Limb (tissue), 2 donors: Measurements from ENCODE around the gene KPNA6.
"Not testable (repeated sequence)": the region's sequence is repeated elsewhere in the genome, so short reads cannot be mapped to it uniquely, and the experiment has no call there.

ENCODE experiments used
- DNase-seq, 2 donors: peaks; one replicate each; pipeline ENCODE4 v3.0.0-alpha.2; 2016; ENCODE audit errors: extremely low spot score in 2 of 2

The KPNA6 gene

DNA sequence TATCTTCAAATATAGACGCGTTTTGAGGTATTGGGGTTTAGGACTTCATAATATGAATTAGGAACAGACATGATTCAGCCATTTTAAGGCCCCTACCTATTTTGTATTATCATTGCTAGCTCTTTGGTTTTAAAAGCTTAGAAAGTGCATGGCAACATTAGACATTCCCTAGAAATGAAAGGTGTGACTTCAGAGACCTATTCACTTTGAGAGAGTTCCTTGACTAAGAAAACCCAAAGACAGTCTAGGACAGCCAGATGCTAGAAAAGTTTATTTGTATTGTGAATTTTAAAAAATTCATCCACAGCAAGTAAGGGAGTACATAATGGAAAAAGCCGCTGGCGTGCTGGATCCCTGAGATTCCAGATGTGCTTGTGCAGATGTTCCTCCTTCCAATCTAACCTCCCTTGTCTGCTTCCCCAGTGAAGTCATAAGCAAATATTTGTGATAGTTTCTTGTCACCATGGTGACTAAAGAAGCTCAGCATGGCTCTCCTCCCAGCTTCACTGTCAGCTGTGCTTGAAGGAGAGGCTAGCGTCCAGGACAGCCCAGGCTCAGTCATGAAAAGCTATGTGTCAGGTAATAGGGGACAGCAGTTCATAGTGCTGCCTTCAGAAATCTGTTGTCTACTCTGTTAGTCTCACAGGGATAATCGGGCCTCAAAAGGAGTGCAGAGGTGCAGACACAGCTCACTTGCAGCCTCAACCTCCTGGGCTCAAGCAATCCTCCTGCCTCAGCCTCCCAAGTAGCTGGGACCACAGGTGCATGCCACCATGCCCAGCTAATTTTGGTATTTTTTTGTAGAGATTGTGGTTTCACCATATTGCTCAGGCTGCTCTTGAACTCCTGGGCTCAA is 34.8 kb downstream of the KPNA6 start:
- peak; percentile 57 to 92 for DNase-seq

DNA sequence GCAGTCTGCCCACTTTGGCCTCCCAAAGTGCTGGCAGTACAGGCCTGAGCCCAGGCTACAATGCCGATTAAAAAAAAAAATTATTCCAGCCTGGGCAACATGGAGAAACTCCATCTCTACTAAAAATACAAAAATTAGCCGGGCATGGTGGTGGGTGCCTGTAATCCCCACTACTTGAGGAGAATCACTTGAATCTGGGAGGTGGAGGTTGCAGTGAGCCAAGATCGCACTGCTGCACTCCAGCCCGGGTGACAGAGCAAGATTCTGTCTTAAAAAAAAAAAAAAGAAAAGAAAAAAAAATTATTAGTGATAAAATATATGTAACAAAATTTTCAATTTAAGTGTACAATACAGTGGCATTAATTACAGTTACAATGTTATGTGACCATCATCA is 35.4 kb downstream of the KPNA6 start:
- not testable (repeated sequence) for DNase-seq

DNA sequence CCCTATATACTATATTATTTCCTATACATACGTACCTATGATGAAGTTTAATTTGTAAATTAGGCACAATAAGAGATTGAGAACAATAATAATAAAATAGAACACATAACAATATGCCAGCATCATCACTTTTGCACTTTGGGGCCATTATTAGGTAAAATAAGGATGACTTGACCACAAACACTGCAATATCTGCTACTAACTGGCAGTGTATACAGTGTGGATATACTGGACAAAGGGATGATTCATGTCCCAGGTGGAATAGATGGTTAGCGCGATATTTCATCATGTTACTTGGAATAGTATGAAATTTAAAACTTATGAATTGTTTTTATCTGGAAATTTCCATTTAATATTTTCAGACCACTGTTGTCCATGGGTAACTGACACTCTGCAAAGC is 36.2 kb downstream of the KPNA6 start:
- DNase-seq = no peak

DNA sequence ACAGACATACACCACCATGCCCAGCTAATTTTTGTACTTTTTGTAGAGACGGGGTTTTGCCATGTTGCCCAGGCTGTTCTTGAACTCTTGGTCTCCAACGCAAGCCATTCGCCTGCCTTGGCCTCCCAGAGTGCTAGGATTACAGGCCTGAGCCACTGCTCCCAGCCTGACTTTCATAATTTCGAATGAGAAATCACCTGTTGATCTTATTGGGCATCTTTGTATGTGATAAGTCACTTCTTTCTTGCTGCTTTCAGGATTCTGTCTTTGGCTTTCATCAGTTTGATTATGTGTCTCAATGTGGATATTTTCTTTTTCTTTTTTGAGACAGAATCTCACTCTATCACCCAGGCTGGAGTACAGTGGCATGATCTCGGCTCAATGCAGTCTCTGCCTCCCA is 39.9 kb downstream of the KPNA6 start:
- not testable (repeated sequence) for DNase-seq

DNA sequence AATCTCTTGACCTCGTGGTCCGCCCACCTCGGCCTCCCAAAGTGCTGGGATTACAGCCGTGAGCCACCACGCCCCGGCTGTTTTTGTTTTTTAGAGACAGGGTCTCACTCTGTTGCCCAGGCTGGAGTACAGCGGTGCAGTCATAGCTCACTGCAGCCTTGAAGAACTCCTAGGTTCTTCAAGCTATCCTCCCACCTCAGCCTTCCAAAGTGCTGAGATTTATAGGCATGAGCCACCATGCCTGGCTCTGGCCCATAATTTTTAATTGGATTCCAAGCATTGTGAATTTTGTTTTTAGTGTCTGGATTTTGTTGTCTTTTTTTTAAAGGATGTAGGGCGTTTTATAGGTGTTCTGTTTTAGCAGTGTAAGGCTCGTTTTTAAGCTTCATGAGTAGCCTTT is 43.0 kb downstream of the KPNA6 start:
- DNase-seq = no peak

DNA sequence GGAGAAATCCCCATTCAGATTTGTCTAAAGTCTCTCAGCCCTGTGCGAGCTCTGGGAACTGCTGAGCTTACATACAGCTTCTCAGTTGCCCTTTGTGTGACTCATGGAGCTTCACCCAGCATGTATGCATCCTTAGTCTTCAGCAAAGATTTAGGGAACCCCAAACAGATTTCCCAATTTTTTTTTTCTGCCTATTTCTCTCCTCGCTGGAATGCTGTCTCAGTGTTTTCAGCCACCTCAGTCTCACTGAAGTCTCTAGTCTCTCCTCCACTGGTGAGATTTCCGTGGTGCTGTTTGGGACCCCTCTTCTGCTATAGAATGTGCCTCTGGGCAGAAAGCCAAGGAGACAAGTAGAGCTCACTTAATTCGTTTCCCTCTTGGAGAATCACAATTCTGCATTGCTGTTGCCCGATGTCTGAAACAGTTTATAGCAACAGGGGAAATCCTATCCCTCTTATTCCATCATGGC is 43.5 kb downstream of the KPNA6 start:
- peak; percentile 45 to 83 for DNase-seq

DNA sequence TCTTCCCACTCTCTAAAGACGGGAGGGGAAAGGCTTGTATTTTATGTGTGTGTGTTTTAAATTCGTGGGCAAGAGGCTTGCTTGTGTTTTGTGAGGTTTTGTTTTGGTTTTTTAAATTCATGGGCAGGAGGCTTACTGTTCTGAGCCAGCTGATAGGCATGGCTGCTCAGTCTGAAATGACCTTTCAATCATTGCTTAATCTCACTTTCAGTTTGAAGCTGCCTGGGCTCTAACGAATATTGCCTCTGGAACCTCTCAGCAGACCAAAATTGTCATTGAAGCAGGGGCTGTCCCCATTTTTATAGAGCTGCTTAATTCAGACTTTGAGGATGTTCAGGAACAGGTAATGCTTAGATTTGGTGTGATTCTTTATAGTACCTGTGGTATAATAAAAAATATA is 51.3 kb downstream of the KPNA6 start:
- no peak for DNase-seq

DNA sequence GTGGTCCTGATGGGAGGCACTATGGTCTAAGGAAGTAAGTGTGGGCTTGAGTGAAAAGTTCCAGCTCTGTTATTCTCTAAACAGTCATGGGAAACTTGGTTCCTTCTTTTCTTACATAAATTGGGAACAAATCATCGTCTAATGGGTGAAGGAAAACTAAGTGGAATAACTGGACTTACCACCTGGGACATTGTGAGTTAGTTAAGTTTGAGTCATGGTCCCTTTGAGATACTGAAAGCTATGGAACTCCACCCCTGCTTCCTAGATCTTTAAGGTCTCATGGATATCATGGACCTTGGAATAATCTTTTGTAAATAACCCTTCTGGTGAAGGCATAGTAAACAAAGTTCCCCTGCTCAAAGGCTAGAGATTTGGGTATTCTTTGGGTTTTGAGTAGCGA is 55.5 kb downstream of the KPNA6 start:
- no peak for DNase-seq

DNA sequence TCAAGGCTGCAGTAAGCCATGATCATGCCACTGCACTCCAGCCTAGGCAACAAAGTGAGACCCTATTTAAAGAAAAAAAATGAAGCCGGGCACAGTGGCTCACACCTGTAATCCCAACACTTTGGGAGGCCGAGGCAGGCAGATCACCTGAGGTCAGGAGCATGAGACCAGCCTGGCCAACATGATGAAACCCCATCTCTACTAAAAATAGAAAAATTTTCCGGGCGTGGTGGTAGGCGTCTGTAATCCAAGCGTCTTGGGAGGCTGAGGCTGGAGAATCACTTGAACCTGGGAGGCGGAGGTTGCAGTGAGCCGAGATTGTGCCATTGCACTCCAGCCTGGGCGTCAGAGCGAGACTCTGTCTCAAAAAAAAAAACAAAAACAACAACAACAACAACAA is 57.8 kb downstream of the KPNA6 start:
- DNase-seq = not testable (repeated sequence)

DNA sequence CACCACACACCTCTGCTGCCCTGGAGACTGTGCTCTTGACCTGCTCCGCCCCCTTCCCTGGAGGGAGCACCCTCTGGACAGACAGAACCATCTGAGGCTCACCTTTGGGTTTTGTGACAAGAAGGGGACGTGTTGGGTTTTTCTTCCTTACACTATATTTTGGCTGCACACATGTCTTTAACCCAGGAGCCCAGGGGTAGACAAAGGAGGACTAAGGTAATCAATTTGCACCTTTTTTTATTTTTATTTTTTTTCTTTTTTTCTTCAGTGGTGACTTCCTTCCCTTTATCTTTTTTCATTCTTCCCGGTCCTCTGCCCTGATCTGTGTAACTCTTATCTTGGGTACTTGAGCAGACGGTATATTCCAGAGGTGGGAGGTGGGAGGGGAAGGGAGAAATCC is 63.1 kb downstream of the KPNA6 start:
- no peak for DNase-seq

DNA sequence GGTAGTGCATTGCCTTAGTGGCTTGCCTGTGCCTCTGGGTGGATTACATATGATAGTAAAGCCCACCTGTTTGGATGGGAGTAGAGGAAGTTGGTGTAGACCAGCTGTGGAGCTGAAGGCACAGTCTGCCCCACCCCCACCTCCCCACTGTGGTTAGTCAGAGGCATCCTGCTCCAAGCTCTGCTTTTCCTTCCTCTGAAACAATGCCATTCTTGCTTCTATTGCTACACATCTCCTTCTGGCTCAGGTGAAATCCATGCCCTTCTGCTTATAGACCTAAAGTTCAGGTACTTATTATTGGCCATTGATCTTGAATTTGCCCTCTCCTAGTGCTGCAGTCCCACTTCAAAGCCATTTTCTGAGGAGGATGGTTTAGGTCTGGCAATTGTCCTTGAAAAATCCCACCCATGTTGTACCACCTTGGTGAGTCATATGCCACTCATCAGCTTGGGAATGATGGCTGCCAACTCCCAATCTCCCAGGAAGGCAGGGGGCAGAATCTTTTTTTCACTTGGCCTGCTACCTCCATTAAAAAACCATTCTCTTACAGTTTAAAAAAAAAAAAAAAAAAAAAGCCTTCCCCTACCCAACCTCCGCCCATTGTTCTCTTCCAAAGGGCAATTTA is 64.9 kb downstream of the KPNA6 start:
- no peak for DNase-seq

DNA sequence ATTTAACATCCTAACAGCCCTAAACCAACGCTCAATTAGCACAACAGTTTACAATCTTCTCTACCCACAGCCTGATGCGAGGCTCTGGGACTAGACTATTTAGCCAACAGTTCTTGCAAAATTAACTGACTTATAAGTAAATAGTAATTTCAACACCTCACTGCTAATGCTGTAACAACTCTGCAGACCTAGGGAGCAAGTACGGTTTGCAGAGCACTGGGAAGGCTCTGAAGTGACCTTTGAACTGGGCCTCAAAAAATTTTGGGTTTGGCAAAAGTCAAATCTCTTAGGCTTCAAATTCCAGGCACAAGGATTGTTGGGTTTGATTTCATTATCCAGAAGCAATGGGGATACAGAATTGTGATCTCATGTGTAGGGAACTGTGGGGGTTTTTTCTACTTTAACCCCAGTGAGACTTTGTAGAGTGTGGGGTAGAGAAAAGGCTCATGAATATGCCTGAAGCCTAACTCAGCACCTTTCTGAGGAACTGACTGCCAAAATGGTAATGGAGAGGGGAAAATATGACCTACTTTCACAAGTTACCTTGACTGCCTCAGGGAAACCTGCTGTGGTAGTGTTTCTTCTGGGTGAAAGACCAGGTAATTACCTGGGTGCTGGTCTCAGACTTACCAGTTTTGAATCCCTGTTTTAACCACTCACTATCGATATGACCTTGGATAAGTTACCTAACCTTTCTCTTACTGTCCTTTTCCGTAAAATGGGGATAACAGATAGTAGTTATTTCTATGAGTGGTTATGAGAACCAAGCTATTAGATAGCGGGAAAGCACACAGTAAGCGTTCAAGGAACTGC is 70.7 kb downstream of the KPNA6 start:
- DNase-seq = no peak

DNA sequence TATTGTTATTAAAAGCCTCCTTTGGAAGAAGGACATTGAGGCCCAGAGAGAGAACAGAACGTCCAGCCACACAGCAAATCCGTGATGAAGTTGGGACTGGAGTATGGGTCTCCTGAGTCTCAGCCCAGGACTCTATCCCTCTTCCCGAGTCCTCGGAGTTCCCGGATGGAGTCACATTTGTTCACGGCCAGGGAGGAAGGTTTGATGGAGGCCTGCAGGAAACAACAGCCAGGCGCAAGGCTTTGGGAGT is 71.3 kb downstream of the KPNA6 start:
- DNase-seq = no peak

DNA sequence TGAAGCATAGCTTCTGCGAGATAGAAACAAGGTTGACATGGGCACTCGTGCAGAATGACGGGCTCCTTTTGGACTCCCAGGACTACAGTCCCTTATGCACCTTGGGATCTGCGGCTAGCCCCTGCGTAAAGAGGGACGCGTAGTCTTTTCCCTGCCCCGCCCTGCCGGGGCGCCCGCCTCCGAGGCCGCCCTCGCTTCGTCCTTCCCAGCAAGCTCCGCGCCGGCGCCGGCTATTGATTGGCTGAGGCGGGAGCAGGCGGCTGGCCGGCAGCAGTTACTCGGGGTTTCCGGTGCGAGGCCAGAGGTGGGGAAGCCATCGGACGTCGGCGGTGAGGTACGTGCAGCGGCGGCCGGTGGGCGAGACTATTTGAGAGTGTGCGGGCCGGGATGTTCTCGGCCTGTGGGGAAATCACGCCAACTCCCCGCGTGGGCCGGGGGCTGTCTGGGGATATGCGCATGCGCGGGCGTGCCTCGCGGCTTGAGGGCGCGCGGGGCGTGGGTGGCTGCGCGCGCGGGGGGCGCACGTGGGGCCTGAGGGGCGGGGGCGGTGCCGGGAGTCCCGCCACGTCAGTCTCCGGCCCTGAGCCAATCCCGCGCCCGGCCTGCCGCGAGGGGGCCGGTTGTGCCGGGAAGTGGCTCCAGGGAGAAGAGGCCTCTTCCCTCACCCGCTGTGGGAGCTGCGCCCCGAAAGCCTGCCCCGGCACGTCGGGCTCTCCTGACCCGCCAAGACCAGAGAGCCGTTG is 71.8 kb downstream of the KPNA6 start, which contains the start of gene TXLNA:
TXLNA (plus strand) TSS at position 233 of the 743 bp plus-strand sequence. CDS start 671 bp downstream, outside the sequence.
- peak; percentile 96 for DNase-seq

DNA sequence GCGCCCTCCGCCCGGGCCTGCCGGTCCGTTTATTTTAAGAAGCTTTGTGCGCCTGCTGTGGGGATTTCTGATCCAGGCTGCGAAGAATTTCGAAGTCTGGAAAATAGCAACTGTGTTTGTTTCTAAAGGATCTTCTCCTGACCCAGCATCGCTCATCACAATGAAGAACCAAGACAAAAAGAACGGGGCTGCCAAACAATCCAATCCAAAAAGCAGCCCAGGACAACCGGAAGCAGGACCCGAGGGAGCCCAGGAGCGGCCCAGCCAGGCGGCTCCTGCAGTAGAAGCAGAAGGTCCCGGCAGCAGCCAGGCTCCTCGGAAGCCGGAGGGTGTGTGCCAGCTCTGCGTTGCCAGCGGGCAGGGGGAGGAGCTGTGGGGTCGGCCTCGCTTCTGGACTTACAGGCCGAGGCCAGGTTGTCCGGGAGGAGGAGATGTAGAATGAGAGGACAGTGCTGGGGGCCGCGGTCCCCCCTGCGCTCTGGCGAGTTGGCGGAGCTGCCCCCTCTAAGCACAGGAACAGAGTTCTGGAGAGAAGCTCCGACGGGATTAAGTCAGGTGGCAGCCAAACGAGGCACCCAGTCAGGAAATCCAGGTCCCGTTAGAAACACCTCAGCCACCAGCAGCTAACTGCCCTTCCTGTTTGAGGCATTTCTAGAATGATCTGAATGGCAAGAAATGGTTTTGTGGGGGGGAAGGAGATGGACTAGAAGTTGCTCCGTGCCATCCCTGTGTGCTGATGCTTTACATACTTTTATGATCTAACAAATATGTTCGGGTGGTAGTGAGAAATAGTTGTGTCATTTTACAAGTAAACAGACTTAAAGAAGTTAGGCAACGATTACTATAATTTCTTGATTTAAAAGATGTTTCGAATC is 72.6 kb downstream of the KPNA6 start:
- DNase-seq = peak; percentile 21 to 72

DNA sequence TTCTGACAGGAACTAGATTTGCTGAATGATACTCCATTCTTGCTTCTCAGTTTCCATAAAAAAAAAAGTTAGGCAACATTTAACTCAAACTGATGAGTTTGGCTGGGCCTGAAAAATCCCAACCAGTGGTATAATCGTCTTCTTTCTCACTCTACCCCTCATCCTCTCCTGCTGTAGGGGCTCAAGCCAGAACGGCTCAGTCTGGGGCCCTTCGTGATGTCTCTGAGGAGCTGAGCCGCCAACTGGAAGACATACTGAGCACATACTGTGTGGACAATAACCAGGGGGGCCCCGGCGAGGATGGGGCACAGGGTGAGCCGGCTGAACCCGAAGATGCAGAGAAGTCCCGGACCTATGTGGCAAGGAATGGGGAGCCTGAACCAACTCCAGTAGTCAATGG is 73.2 kb downstream of the KPNA6 start:
- DNase-seq = no peak

DNA sequence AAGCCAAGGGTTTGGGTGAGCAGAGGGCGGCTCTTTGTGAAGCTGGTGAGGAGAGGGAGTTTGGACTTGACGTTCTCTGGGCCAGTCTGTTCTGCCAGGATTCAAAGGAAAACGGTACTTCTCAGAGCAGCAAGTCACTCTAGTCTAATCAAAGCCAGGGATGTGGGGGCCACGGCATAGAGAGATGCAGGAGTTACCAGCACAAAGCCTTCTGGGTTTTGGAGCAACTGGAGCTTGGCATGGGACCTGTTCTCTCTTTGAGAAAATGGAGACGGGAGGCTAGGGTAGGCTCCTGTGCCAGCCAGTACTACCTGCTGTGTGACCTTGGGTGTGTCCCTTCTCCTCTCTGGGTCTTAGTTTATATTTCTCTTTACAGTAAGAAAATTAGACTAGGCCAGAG is 73.7 kb downstream of the KPNA6 start:
- DNase-seq = no peak

DNA sequence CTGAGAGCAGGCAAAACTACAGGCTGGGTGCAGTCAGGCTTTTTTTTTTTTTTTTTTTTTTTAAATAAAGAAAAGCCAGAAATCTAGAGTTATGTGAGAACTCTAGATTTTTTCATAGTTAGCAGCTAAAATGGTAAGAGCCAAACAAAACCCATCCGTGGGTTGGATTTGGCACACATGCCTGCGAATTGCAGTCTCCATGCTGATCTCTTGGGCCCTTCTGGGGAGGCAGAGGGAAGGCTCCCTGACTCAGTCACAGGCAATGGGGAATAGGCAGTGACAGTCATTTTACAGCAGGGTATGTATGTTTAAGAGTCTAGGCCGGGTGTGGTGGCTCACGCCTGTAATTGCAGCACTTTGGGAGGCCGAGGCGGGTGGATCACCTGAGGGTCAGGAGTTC is 74.2 kb downstream of the KPNA6 start:
- no peak for DNase-seq

DNA sequence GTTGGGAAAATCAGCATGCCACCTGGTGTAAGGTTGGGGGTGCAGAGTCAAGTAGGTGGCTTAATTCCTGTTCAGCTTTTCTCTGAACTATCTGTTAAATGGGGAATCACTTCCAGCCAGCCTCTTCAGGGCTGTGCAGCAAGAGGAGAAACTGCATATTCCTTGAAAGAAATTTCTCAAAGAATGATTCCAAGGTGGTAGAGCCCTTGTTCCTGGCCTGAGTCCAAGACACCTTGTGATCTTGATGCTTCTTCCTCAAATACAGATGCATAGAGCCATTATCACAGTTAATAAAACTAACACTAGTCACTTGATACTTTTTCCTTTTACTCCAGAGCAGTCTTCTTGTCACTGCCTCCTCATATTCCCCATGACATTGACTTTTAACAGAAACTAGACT is 76.8 kb downstream of the KPNA6 start:
- no peak for DNase-seq

DNA sequence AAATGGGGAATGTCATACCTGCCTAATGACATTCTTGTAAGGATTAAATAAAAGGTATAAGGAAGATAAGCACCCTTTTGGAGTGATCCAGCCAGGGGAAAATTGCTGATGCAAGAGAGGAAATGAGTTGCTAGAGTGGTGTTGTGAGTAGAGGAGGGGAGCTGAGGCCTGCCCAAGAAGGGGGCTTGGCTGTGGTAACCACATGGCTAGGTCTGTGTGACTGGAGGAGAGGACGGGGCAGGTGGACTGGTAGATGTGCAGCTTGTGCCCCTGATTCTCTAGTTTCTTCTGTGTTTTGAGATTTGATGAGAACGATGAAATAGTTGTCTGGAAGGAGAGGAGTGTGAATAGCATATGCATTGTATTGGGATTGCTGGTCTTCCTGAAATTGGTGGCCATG is 78.2 kb downstream of the KPNA6 start:
- DNase-seq = no peak

DNA sequence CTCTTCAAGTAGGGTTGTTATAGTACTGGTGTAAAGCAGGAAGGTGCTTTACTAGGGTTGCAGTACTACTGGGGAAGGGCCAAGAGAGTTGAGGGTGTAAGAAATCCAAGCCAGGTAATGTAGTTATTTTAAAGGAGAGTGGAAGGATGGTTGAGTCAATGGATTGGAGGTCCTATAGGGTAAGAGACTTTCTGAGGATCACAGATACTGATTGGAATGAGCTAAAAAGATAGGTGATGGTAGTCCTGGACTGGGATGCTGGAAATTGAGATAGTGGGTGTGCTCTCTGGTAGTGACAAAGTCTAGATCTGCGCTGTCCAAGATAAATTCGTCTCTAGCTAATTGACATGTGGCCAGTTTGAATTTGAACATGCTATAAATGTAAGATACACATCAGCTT is 78.6 kb downstream of the KPNA6 start:
- DNase-seq = no peak
